GM19193 (cell line): ENCODE results near the gene SLC8A1.

Experiments used
- POLR2A ChIP-seq: IDR thresholded peaks from 4 replicates; pipeline ENCODE4 v1.6.1; 2011; ENCODE audit not compliant: insufficient read depth, insufficient read length; ENCODE audit errors: extremely low read depth

Gene SLC8A1

DNA sequence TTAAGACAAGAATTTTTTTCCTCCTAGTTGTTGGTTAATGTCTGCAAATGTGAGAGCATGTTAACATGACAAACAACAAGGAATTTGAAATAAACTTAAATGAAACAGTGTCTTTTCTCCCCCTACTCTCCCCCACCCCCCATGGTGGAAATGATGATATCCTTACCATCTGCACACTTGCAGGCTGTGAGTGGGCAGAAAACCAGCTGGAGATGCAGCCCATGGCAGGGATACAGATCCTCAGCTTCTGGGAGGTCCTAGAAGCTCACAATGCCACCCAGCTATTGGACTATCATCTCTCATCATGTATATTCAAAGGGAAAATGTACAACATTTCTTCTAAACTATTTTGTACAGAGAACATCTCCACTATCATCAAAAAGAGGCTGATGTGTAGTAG, 196.8 kb downstream of the SLC8A1 start:
- TF ChIP-seq POLR2A, result no peak

DNA sequence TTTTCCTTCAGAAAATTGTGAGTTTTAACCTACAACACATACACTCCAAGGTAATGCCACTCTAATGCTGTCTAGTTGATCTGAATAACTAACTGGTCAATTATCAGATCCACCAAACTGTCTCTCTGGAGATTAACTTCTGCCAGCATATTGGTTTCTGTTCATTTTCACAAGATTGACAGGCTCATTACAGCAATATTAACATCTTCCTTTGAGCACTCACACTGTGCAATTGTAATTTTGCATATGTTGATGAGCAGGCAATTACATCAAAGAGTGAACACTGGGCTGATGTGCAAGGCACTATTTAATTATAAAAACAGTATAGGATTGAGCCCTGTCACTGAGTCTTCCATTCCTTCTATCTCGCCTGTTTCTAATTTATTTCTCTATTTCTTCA, 197.3 kb downstream of the SLC8A1 start:
- no peak for TF ChIP-seq POLR2A

DNA sequence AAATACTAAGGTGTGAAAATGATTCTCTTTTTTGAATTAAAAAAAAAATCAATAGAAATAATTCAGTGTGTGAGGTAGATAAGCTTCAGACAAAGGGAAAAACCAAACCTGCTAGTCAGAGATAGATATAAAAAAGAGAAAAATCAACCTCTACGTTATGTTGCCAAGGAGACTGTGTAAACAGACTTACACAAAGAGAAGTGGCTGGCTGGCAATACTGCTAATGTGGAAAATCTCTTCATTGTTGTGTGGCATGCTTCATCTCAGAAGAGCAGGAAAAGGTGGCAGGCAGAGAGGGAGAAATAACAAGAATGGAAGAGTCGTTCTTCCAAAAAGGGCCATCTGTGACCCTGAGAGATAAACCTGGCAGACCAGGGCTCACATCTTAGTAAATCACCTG, 200.8 kb downstream of the SLC8A1 start:
- no peak for TF ChIP-seq POLR2A

DNA sequence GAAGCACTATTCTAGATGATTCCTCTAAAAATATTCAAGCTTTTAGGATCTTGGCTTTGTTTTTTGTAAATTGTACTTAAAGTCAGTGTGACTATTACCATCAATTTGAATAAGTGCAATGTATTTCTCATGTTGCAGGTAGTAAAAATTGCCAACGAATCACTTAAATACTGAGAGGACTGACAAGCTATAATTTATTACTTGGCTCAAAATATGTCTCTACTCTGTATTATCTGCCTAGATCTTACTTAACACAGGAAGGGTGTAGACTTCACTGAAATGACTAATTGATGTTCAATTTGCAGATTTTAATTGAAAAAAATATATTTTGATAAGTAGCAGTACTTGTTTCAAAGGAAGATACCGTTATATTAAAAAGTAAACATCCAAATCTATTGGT, 202.3 kb downstream of the SLC8A1 start:
- no peak for TF ChIP-seq POLR2A

DNA sequence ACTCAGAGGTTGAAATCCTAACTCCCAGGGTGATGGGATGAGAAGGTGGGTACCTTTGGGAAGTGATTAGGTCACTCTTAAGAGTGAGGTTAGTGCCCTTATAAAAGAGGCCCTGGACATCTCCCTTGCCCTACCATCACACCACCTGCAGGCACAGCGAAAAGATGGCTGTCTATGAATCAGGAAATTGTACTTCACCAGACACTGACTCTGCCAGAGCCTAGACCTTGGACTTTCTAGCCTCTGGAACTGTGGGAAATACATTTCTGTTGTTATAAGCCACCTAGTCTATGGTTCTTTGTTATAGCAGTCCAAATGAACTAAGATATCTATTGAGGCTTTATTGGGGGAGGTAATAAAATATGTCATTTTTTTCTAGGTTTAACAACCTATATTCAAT, 203.6 kb downstream of the SLC8A1 start:
- TF ChIP-seq POLR2A, result no peak

DNA sequence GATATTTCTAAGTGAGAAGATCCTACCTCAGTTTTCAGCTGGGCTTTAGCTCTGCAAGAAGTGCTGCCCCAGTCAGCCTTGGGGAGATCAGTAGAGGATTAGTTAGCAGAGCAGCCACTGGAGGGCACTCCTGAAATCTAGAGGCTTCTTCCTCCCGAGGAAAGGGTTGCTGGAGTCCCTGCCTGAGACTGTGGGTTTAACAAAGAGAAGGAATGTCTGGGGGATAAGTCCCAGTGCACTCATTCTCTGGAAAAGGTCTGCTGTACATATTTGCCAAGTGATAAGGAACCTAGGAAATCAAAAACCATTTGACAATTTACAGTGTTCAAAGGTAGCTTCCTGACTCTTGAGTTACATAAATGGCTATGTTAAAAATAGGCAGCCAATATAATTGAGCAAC, 207.2 kb downstream of the SLC8A1 start:
- no peak for TF ChIP-seq POLR2A

DNA sequence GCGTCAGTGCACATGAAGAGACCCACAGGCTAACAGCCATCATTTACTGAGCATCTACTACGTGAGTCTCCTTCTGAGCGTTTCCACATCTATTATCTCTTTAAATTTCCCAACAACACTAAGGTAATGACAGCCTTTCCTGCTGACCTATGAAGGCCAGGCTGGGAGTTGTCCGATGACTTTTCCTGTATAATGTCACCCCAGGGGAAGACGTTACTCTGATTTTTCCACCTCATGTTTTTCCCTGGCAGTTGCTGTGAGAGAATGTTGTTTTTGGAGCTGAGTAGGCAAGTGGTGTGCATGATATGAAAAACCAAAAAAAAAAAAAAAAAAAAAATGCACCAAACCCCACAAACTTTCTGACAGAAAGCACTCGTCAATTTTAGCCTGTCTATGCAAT, 207.6 kb downstream of the SLC8A1 start:
- TF ChIP-seq POLR2A, result no peak

DNA sequence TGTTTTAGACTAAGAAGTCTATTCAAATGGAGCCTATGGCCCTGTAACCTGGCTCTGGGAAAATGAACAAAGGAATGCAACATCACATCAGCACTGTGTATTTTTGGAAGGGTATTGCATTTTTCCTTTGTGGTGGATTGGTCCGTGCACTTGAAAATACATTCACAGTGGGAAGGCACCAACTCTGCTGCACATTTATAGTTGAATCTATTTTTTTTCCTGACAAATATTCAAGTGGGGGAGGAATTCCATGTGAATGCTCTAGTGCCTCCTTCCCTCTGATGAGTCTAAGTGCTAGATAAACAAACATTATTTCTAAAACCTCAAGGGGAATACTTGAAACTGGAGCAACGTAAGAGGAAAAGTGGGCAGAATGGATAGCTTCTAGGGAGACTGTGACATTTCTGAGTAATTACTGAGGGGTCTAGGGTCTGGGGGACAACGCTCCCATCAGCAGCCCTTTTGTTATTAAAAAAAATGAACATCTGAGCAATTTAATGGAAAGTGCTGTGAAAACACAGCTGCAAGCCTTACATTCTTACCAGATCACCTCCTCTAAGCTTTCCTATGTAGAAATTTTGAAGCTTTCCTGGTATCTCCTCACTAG, 208.2 kb downstream of the SLC8A1 start:
- no peak for TF ChIP-seq POLR2A

DNA sequence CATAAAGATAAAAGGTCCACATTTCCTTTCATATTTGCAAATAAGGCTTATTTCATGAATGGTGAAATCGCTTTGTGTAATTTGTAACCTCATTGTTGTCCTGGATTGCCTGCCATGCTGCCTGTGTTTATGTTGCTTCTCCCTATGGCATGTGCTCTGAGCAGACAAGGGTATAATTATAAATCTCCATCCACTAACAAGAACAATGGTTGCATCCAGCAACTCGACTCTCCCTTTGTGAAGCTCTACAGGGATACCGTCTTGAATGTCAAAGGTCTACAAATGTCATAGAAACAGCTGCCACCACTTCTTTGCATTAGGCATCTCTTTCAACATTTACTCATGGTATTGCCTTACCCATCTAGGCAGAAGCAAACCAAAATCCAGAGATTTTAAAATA, 209.6 kb downstream of the SLC8A1 start:
- TF ChIP-seq POLR2A, result no peak

DNA sequence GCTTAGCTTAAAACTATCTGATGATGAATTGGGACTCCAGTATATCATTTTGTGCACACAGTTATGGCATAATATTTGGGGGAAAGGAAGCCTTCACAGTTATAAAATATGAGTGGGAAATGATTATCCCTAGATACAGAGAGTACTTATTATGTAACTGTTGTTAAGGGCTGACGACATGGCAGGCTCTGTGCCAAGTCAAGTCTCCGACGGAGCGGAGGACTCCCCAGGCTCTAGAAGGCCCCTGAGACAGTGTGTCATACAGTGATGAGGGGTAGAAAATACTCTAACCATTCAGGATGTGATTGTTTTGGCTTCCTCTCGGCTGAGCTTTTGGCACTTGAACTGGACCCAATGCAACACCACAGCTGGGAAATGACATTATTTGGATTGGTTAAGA, 211.8 kb downstream of the SLC8A1 start:
- no peak for TF ChIP-seq POLR2A

DNA sequence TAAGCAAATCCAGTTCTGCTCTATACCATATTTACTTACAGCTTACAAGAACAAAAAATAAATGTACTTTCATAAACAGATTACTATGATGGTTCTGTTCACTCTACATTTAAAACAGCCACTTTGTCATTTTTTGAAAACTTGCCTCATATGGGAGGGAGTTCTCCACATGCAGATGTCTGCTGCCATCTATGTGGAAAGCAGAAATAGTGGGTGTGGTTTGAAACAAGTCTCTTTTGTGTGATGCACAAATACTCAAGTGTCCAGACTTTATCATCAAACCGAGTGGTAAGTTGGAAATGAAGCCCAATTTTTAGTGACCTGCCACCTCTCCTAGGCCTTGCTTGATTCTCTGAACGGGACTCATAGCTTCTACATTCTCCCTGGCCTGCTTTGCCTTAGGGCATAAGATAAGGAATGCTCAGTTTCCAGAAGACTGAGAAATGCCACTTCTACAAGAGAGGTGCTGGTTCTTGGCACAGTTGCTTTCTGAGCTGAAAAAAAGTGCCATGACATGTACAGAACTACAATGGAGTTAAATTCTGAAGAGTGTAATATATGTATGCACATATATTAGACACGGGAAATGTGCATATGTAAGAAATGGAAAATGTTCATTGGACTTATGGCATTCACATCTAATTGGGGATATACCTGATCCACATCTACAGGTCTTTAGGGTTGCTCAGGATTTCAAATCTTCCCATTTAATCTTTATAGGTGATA, 221.0 kb downstream of the SLC8A1 start:
- TF ChIP-seq POLR2A, result no peak

DNA sequence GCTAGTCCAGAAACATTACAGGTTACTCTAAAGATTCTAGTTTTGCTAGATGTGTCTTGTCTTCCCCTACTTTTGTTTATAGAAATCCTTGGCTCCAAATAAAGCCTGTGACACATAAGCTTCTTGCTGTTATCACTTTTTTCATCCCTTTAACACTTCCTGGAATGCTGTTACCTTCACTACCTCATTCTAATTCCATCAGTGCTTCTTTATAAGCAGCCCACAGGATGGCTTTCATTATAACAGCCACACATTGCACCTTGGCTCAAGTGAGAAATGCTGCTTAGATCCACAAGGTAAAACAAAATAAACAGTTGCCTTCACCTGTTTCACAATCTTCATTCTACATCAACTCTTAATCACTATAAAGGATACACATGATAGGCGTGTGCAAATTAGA, 221.7 kb downstream of the SLC8A1 start:
- no peak for TF ChIP-seq POLR2A

DNA sequence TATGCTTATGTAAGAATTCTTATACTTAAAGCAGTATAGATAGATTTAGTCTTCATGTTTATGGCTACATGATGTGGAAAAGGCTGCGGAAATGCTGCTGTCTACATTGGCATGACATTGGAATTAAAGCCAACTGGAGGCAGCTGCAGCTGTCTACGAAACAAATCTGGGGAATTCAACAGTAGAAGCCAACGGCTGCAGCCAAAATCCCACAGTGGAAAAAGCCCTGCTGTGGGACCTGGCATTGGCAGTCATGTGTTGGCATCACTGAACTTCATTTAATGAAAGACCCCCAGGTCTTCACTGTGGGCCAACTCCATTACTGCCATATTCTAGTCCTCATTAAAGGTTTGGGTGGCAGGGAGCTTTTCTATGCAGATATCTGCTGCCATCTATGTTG, 223.6 kb downstream of the SLC8A1 start:
- no peak for TF ChIP-seq POLR2A

DNA sequence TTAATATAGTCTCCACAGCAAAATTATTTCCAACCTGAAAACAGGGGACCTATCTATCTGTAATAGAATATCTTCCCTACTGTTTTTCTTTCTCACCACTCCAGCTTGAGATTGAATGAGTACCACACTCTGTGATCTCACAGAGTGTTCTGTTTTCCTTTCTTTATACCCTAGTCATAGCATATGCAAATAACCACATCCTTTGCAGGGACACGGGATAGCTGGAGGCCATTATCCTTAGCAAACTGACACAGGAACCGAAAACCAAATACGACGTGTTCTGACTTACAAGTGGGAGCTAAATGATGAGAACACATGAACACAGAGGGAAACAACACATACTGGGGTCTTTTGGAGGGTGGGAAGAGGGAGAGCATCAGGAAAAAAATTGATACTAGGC, 224.7 kb downstream of the SLC8A1 start:
- no peak for TF ChIP-seq POLR2A

DNA sequence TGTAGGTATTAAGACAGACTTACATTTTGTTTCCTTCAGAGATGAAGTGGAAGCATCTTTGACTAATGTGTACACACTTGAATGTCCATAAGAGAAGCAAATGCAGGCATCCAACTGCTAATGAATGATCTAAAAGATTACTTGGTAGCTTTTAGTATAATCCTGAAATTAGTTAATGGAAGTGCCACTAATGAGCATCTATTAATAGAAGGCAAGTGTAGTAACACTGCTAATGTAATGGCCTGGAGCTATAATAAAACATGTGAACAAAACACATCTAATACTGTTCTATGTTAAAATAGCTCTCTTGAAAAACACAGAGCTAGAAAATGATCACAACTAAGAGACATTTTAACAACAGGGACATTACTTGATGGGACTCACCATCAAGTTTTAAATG, 225.3 kb downstream of the SLC8A1 start:
- no peak for TF ChIP-seq POLR2A

DNA sequence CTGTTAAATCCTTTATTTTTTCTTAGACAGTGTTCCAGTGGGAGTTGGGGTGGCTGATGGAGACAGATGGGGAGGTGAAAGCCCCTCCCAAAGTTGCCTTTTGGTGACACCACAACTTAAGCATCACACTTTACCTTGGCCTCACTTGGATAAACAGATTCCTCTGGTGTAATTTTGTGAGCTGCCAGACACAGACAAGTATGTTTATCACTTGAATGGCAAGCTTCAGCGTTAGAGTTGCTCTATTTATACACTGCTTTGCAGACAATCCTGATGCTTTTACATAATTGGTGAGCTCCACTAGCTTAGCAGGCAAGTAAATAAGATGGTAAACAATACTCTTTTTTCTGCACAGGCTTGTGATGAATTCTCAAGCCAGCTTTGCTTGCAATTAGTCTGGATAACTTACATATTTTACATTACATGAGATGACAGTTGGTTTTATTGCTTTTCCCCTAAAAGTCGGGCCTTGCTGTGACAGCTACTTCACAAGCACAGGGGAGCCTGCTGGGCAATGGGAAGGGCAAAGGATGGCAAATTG, 226.2 kb downstream of the SLC8A1 start:
- TF ChIP-seq POLR2A, result no peak
